ENCODE measurements around the gene RTEL1. TPM values are rescaled to one million over a fixed set of nuclear protein-coding genes. Genes with fewer than 3 reads are reported as not detected.

RTEL1 gene
- total and polyA plus RNA-seq, 2 donors (not counting 1 experiment from before 2014, with no cell fraction given) = 4.7 to 12.4 TPM

DNA sequence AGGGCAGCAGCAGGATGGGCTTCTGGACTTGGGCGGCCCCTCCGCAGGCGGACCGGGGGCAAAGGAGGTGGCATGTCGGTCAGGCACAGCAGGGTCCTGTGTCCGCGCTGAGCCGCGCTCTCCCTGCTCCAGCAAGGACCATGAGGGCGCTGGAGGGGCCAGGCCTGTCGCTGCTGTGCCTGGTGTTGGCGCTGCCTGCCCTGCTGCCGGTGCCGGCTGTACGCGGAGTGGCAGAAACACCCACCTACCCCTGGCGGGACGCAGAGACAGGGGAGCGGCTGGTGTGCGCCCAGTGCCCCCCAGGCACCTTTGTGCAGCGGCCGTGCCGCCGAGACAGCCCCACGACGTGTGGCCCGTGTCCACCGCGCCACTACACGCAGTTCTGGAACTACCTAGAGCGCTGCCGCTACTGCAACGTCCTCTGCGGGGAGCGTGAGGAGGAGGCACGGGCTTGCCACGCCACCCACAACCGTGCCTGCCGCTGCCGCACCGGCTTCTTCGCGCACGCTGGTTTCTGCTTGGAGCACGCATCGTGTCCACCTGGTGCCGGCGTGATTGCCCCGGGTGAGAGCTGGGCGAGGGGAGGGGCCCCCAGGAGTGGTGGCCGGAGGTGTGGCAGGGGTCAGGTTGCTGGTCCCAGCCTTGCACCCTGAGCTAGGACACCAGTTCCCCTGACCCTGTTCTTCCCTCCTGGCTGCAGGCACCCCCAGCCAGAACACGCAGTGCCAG lies 38.7 kb downstream of the RTEL1 start, which contains the start of gene TNFRSF6B:
Gene TNFRSF6B, plus strand, starts transcription at position 25 of the 729 bp plus-strand sequence. Its CDS starts 116 bp downstream, at position 141.
- Histone ChIP-seq H3K9ac (ENCODE audit: insufficient read depth, low read length) (peak within 1 kb of the TSS; percentile 53), H4K20me1 (ENCODE audit: control insufficient read depth, extremely low read depth, insufficient read depth, low read length) (no peaks in the 10 kb centered on the region), H3K4me2 (ENCODE audit: extremely low read depth, insufficient read depth, low read length) (peak within 1 kb of the TSS; percentile 35), H3K4me3 (replicated peaks in 1 of 4; ENCODE audit: control extremely low read depth in 1 of 4, insufficient read depth in 1 of 4, low read depth in 3 of 4, low read length in 4 of 4) (peak within 1 kb of the TSS in 2 of 4 experiments; percentile 26 to 45), H3K36me3 (ENCODE audit: control insufficient read depth, insufficient read depth, low read length) (peaks cover 30% of the 10 kb centered on the region), H3K27me3 (ENCODE audit: control insufficient read depth, insufficient read depth, low read length) (no peaks in the 10 kb centered on the region), H3K27ac (ENCODE audit: insufficient read depth, low read length) (peak within 1 kb of the TSS; percentile 93), H3K79me2 (ENCODE audit: control insufficient read depth, insufficient read depth, low read length) (peaks cover 3% of the 10 kb centered on the region), H3K9me3 (ENCODE audit: control insufficient read depth, insufficient read depth, low read depth, low read length) (no peaks in the 10 kb centered on the region), H2AFZ (ENCODE audit: low read length) (no peak within 1 kb of the TSS), H3K4me1 (ENCODE audit: control insufficient read depth, extremely low read depth, insufficient read depth, low read length) (peaks cover 28% of the 10 kb centered on the region)
- no peak for DNase-seq (ENCODE audit: low read depth in 2 of 2)
- TF ChIP-seq EZH2 (IDR thresholded peaks at IDR 0.05; ENCODE audit: low read length, missing control alignments) = no peak
- TF ChIP-seq, protein P1, sequence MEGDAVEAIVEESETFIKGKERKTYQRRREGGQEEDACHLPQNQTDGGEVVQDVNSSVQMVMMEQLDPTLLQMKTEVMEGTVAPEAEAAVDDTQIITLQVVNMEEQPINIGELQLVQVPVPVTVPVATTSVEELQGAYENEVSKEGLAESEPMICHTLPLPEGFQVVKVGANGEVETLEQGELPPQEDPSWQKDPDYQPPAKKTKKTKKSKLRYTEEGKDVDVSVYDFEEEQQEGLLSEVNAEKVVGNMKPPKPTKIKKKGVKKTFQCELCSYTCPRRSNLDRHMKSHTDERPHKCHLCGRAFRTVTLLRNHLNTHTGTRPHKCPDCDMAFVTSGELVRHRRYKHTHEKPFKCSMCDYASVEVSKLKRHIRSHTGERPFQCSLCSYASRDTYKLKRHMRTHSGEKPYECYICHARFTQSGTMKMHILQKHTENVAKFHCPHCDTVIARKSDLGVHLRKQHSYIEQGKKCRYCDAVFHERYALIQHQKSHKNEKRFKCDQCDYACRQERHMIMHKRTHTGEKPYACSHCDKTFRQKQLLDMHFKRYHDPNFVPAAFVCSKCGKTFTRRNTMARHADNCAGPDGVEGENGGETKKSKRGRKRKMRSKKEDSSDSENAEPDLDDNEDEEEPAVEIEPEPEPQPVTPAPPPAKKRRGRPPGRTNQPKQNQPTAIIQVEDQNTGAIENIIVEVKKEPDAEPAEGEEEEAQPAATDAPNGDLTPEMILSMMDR (conservative IDR thresholded peaks at IDR 0.05 in 1 of 2, IDR thresholded peaks at IDR 0.05 in 1 of 2; ENCODE audit: low read depth in 1 of 2, low read length in 2 of 2) = no peak

DNA sequence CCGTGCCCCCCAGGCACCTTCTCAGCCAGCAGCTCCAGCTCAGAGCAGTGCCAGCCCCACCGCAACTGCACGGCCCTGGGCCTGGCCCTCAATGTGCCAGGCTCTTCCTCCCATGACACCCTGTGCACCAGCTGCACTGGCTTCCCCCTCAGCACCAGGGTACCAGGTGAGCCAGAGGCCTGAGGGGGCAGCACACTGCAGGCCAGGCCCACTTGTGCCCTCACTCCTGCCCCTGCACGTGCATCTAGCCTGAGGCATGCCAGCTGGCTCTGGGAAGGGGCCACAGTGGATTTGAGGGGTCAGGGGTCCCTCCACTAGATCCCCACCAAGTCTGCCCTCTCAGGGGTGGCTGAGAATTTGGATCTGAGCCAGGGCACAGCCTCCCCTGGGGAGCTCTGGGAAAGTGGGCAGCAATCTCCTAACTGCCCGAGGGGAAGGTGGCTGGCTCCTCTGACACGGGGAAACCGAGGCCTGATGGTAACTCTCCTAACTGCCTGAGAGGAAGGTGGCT lies 39.3 kb downstream of the RTEL1 start:
- Histone ChIP-seq H3K4me2 (ENCODE audit: extremely low read depth, insufficient read depth, low read length) (peak overlapping the region; percentile 25), H3K36me3 (ENCODE audit: control insufficient read depth, insufficient read depth, low read length) (peaks cover 29% of the 10 kb centered on the region), H3K27me3 (ENCODE audit: control insufficient read depth, insufficient read depth, low read length) (no peaks in the 10 kb centered on the region), H2AFZ (ENCODE audit: low read length) (no peak overlapping the region), H3K79me2 (ENCODE audit: control insufficient read depth, insufficient read depth, low read length) (peaks cover 3% of the 10 kb centered on the region), H3K4me1 (ENCODE audit: control insufficient read depth, extremely low read depth, insufficient read depth, low read length) (peaks cover 28% of the 10 kb centered on the region), H3K9me3 (ENCODE audit: control insufficient read depth, insufficient read depth, low read depth, low read length) (no peaks in the 10 kb centered on the region), H3K9ac (ENCODE audit: insufficient read depth, low read length) (no peak overlapping the region), H3K4me3 (replicated peaks in 1 of 4; ENCODE audit: control extremely low read depth in 1 of 4, insufficient read depth in 1 of 4, low read depth in 3 of 4, low read length in 4 of 4) (peak overlapping the region in 2 of 4 experiments; percentile 26 to 45), H4K20me1 (ENCODE audit: control insufficient read depth, extremely low read depth, insufficient read depth, low read length) (no peaks in the 10 kb centered on the region), H3K27ac (ENCODE audit: insufficient read depth, low read length) (peak overlapping the region; percentile 93)
- no peak for DNase-seq (ENCODE audit: low read depth in 2 of 2)
- no peak for TF ChIP-seq EZH2 (IDR thresholded peaks at IDR 0.05; ENCODE audit: low read length, missing control alignments)
- TF ChIP-seq, protein P1 (conservative IDR thresholded peaks at IDR 0.05 in 1 of 2, IDR thresholded peaks at IDR 0.05 in 1 of 2; ENCODE audit: low read depth in 1 of 2, low read length in 2 of 2) = no peak

DNA sequence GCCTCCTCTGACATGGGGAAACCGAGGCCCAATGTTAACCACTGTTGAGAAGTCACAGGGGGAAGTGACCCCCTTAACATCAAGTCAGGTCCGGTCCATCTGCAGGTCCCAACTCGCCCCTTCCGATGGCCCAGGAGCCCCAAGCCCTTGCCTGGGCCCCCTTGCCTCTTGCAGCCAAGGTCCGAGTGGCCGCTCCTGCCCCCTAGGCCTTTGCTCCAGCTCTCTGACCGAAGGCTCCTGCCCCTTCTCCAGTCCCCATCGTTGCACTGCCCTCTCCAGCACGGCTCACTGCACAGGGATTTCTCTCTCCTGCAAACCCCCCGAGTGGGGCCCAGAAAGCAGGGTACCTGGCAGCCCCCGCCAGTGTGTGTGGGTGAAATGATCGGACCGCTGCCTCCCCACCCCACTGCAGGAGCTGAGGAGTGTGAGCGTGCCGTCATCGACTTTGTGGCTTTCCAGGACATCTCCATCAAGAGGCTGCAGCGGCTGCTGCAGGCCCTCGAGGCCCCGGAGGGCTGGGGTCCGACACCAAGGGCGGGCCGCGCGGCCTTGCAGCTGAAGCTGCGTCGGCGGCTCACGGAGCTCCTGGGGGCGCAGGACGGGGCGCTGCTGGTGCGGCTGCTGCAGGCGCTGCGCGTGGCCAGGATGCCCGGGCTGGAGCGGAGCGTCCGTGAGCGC lies 39.9 kb downstream of the RTEL1 start:
- Histone ChIP-seq H3K4me2 (ENCODE audit: extremely low read depth, insufficient read depth, low read length) (no peak overlapping the region), H3K27me3 (ENCODE audit: control insufficient read depth, insufficient read depth, low read length) (no peaks in the 10 kb centered on the region), H3K36me3 (ENCODE audit: control insufficient read depth, insufficient read depth, low read length) (peaks cover 29% of the 10 kb centered on the region), H3K9ac (ENCODE audit: insufficient read depth, low read length) (no peak overlapping the region), H3K27ac (ENCODE audit: insufficient read depth, low read length) (peak overlapping the region; percentile 93), H4K20me1 (ENCODE audit: control insufficient read depth, extremely low read depth, insufficient read depth, low read length) (no peaks in the 10 kb centered on the region), H3K79me2 (ENCODE audit: control insufficient read depth, insufficient read depth, low read length) (peaks cover 3% of the 10 kb centered on the region), H3K9me3 (ENCODE audit: control insufficient read depth, insufficient read depth, low read depth, low read length) (no peaks in the 10 kb centered on the region), H3K4me1 (ENCODE audit: control insufficient read depth, extremely low read depth, insufficient read depth, low read length) (peaks cover 28% of the 10 kb centered on the region), H2AFZ (ENCODE audit: low read length) (no peak overlapping the region), H3K4me3 (replicated peaks in 1 of 4; ENCODE audit: control extremely low read depth in 1 of 4, insufficient read depth in 1 of 4, low read depth in 3 of 4, low read length in 4 of 4) (no peak overlapping the region)
- TF ChIP-seq, protein P1 (conservative IDR thresholded peaks at IDR 0.05 in 1 of 2, IDR thresholded peaks at IDR 0.05 in 1 of 2; ENCODE audit: low read depth in 1 of 2, low read length in 2 of 2) = no peak
- no peak for TF ChIP-seq EZH2 (IDR thresholded peaks at IDR 0.05; ENCODE audit: low read length, missing control alignments)
- no peak for DNase-seq (ENCODE audit: low read depth in 2 of 2)

All from fibroblast of lung (primary cell).